Testis (tissue), 3 donors: ENCODE data around the gene C1QTNF12. TPM values are rescaled to one million over a fixed set of nuclear protein-coding genes. Genes with fewer than 3 reads are reported as not detected.
A peak's percentile ranks its signal among the peaks of the same experiment; 100 is the strongest.

Source experiments
- DNase-seq: peaks from one replicate; pipeline ENCODE4 v3.0.0-alpha.2; 2019
- H3K27ac ChIP-seq, 2 donors: fragments of 200-600 bp; sonication (generic); one replicate each; pipeline ENCODE4 v1.5.1; 2019
- H3K27me3 ChIP-seq: fragments of 200-600 bp; sonication (generic); one replicate; pipeline ENCODE4 v1.5.1; 2019
- H3K36me3 ChIP-seq: fragments of 200-600 bp; sonication (generic); one replicate; pipeline ENCODE4 v1.5.1; 2017; ENCODE audit warnings: low read depth; ENCODE audit errors: missing control alignments
- H3K4me1 ChIP-seq: fragments of 200-600 bp; sonication (generic); one replicate; pipeline ENCODE4 v1.5.1; 2019
- H3K4me3 ChIP-seq, 2 donors: fragments of 200-600 bp; sonication (generic); one replicate each; pipeline ENCODE4 v1.5.1; 2017 to 2019
- H3K9me3 ChIP-seq: fragments of 200-600 bp; sonication (generic); one replicate; pipeline ENCODE4 v1.5.1; 2017
- POLR2A ChIP-seq: fragments of 450-650 bp; IDR thresholded peaks from one replicate; pipeline ENCODE4 v1.6.1; 2017; ENCODE audit warnings: antibody characterized with exemption, mild to moderate bottlenecking, moderate library complexity
- WGBS, 2 donors: methylation state at CpG; one replicate each; pipeline ENCODE4 v1.1.5; 2018; 5-methylcytosine and 5-hydroxymethylcytosine counted together
- intact Hi-C: fragments of 100-400 bp; cut with DNase I; formaldehyde crosslinking; loops from one replicate; pipeline ENCODE4 v1.15.1; 2023; ENCODE audit warnings: low total_unique reads
- polyA plus RNA-seq: library from polyadenylated mRNA; stranded (reverse); fragments of 350-450 nt; fragmentation: Illumina TruSeq; extraction: RNeasy Lipid Tissue Mini Kit (QIAGEN cat#74804); gene quantifications from one replicate; pipeline ENCODE4 v1.2.3, GENCODE V29; 2014; ENCODE audit warnings: low read depth, low replicate concordance; ENCODE audit not compliant: insufficient read depth
- total RNA-seq, 2 donors: library from RNA; depleted of rRNA; stranded (reverse); fragments of >200 nt; gene quantifications; one replicate each; pipeline ENCODE4 v1.2.3, GENCODE V29; 2016
- TF ChIP-seq, protein P1 (sequence below), 3 experiments: fragments of 450-650 bp in 2 of 3; fragments of 200-600 bp in 1 of 3; sonication (generic) in 1 of 3; IDR thresholded peaks; one replicate each; pipeline ENCODE4 v1.5.1; 2016 to 2019; ENCODE audit warnings: antibody characterized with exemption in 3 of 3, mild to moderate bottlenecking in 2 of 3, moderate library complexity in 1 of 3

The C1QTNF12 gene
- total and polyA plus RNA-seq, 3 donors from 2014 or later, result 2.7 to 7.7 (median 4.7) TPM

DNA sequence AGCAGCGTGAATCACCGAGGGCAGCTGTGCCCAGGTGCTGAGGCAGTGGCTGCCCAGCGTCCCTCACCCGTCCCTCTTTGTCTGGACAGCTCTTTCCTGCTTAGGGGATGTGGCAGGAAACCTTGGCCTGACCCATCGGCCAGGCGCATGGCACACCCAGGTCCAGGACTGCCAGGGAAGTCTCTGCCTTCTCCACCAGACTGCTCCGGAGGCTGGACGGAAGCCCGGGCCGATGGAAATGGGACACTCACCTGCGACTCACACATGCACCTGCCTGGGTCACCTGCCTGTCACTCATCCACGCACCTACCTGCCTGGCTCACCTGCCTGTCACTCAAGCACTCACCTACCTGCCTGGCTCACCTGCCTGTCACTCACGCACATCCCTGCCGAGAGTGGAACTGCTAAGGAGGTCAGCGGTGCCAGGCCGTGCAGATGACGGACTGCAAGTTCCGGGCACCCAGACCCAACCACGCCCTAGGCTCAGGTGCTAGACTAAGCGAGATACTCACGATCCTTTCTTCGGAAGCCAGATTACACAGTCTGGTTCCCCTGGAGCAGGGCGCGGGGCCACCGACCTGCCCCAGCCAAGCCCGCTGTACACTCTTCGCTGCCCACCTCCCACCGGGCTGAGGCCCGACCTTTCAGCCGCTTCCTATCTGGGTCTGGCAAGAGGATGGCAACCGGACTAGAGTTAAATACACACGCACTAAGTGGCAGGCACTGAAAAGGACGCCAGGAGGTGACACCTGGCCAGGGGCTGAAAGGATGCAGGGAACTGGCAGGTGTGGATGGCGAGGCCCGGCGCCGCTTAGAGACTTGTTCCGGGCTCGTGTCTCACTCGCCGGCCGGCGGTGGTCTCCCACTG is 26.1 kb upstream of the C1QTNF12 start:
- H3K36me3 ChIP-seq, result no peaks in the 10 kb centered on the region
- no peak for DNase-seq
- TF ChIP-seq, protein P1, sequence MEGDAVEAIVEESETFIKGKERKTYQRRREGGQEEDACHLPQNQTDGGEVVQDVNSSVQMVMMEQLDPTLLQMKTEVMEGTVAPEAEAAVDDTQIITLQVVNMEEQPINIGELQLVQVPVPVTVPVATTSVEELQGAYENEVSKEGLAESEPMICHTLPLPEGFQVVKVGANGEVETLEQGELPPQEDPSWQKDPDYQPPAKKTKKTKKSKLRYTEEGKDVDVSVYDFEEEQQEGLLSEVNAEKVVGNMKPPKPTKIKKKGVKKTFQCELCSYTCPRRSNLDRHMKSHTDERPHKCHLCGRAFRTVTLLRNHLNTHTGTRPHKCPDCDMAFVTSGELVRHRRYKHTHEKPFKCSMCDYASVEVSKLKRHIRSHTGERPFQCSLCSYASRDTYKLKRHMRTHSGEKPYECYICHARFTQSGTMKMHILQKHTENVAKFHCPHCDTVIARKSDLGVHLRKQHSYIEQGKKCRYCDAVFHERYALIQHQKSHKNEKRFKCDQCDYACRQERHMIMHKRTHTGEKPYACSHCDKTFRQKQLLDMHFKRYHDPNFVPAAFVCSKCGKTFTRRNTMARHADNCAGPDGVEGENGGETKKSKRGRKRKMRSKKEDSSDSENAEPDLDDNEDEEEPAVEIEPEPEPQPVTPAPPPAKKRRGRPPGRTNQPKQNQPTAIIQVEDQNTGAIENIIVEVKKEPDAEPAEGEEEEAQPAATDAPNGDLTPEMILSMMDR (IDR thresholded peaks at IDR 0.05), result no peak
- TF ChIP-seq POLR2A, result no peak
- H3K9me3 ChIP-seq, result no peaks in the 10 kb centered on the region
- H3K27me3 ChIP-seq, result no peaks in the 10 kb centered on the region
- H3K4me1 ChIP-seq, result peaks cover 40% of the 10 kb centered on the region
- 20 to 23% methylated on average over 24 to 43 of the region's 43 CpGs for WGBS, 2 donors
- peak overlapping the region; percentile 84 for H3K27ac ChIP-seq
- intact Hi-C loops, result no loop called here
- peak overlapping the region; percentile 93 to 100 for H3K4me3 ChIP-seq

DNA sequence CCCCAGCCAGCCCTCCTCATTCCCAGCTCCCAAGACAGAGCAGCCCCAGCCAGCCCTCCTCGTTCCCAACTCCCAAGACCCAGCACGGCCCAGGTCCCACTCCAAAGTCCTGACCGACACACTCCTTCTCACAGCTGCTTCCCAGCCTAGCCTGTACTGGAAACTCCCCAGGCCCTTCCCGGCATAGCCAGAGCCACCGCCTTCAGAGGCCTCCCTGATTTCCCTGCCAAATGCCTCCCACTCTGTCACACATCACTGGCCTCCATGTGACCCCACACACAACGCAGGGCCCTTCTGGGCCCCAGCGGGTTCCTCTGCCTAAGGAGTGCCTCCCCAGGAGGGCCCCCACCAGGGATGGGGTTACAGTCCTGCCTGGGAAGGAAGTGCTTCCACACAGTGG is 24.3 kb upstream of the C1QTNF12 start:
- intact Hi-C loops, result no loop called here
- H3K9me3 ChIP-seq, result no peaks in the 10 kb centered on the region
- no peak for DNase-seq
- no peak overlapping the region for H3K4me3 ChIP-seq
- H3K4me1 ChIP-seq, result peaks cover 40% of the 10 kb centered on the region
- TF ChIP-seq, protein P1 (IDR thresholded peaks at IDR 0.05), result no peak
- TF ChIP-seq POLR2A, result no peak
- peak overlapping the region in 1 of 2 donors; percentile 31 for H3K27ac ChIP-seq
- no peaks in the 10 kb centered on the region for H3K36me3 ChIP-seq
- WGBS, 2 donors, result 49 to 81% methylated on average over 5 to 7 of the region's 7 CpGs
- no peaks in the 10 kb centered on the region for H3K27me3 ChIP-seq

DNA sequence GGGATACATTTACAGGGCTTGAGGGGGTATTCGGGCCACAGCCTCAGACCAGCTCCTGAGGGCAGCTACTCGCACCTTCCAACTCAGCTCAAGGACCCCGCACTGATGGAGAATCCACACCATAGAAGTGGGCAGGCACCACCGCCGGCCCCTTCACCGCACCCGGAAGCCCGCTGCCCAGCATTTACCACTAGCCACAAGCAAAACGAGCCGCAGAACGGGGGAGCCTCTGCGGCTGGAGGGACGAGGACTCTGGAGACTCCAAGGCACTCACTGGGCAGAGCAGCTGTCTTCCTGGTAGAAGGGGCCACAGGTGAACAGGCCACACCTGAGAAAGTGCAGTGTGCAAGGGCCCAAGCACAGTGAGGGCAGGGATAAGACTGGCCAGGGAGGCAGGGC is 21.8 kb upstream of the C1QTNF12 start:
- WGBS, 2 donors, result 90 to 100% methylated on average over 5 to 13 of the region's 13 CpGs
- Histone ChIP-seq H3K4me1 (peaks cover 32% of the 10 kb centered on the region), H3K27me3 (no peaks in the 10 kb centered on the region), H3K36me3 (no peaks in the 10 kb centered on the region), H3K9me3 (no peaks in the 10 kb centered on the region), H3K4me3 (no peak overlapping the region), H3K27ac (no peak overlapping the region)
- DNase-seq, result no peak
- intact Hi-C loops, result no loop called here
- TF ChIP-seq, protein P1 (IDR thresholded peaks at IDR 0.05), result no peak
- TF ChIP-seq POLR2A, result no peak

DNA sequence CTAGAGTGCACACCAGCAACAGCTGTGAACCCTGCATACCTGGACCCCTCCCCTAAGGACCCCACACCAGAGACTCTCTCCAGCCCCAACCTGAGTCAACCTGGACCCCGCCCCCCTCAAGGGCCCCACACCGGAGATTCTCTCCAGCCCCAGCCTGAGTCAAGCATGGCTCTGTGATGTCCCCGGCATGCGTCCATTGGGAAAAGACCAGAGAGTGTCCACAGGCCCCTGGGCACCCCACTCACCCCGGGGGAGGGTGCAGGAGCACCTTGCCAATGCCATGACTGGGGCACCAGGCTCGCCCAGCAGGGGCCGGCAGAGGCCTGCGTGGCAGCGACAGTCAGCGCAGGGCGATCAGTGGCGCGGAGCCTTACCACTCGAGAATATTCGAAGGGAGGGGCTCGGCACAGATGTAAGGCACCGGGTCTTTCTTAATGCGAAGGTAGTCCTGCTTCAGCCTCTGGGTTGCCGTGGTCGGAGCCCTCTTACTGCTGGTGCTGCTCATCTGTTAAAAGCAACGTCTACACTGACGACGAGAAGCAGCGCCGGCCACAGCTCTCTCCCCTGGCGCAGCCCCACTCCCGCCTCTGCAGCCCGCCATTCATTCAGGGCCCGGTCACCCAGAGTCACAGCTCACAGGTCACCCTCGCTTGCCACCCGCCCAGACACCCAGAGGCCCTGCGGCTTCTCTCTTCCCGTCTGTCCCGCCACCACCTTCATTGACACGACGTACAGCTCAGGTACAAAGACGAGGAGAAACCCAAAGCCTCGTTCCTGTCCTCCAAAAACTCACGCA is 21.2 kb upstream of the C1QTNF12 start:
- H3K4me3 ChIP-seq, result no peak overlapping the region
- H3K27ac ChIP-seq, result no peak overlapping the region
- H3K36me3 ChIP-seq, result no peaks in the 10 kb centered on the region
- H3K4me1 ChIP-seq, result peaks cover 29% of the 10 kb centered on the region
- no peaks in the 10 kb centered on the region for H3K9me3 ChIP-seq
- intact Hi-C loops, result no loop called here
- no peaks in the 10 kb centered on the region for H3K27me3 ChIP-seq
- WGBS, 2 donors, result 92% methylated on average over 32 to 39 of the region's 39 CpGs
- TF ChIP-seq, protein P1 (IDR thresholded peaks at IDR 0.05), result no peak
- TF ChIP-seq POLR2A, result no peak
- DNase-seq, result no peak
